ENCODE data around the gene VAV2.
"Not testable (repeated sequence)": the region's sequence is repeated elsewhere in the genome, so short reads cannot be mapped to it uniquely, and the experiment has no call there.

Gene VAV2

GRCh38 chr9:133769511-133770075, 222.5 kb downstream of the VAV2 start:
- Histone ChIP-seq H3K9me3 (no peaks in the 10 kb centered on the region), H3K27me3 (no peaks in the 10 kb centered on the region), H3K27ac (no peak overlapping the region), H3K4me3 (ENCODE audit: low read depth in 1 of 2, low read length in 1 of 2) (no peak overlapping the region), H3K36me3 (no peaks in the 10 kb centered on the region), H3K4me1 (ENCODE audit: control insufficient read depth in 1 of 2, insufficient read depth in 1 of 2, low read depth in 1 of 2, low read length in 1 of 2) (no peaks in the 10 kb centered on the region)
- no peak for TF ChIP-seq CTCF (IDR thresholded peaks at IDR 0.05)

GRCh38 chr9:133768859-133769510, 223.1 kb downstream of the VAV2 start:
- no peak for TF ChIP-seq CTCF (IDR thresholded peaks at IDR 0.05)
- Histone ChIP-seq H3K4me1 (ENCODE audit: control insufficient read depth in 1 of 2, insufficient read depth in 1 of 2, low read depth in 1 of 2, low read length in 1 of 2) (no peaks in the 10 kb centered on the region), H3K27me3 (no peaks in the 10 kb centered on the region), H3K27ac (no peak overlapping the region), H3K4me3 (ENCODE audit: low read depth in 1 of 2, low read length in 1 of 2) (no peak overlapping the region), H3K9me3 (no peaks in the 10 kb centered on the region), H3K36me3 (no peaks in the 10 kb centered on the region)

GRCh38 chr9:133768371-133768858, 223.7 kb downstream of the VAV2 start:
- H3K27ac ChIP-seq, result no peak overlapping the region
- no peak overlapping the region for H3K4me3 ChIP-seq (ENCODE audit: low read depth in 1 of 2, low read length in 1 of 2)
- no peaks in the 10 kb centered on the region for H3K4me1 ChIP-seq (ENCODE audit: control insufficient read depth in 1 of 2, insufficient read depth in 1 of 2, low read depth in 1 of 2, low read length in 1 of 2)

GRCh38 chr9:133767625-133768024, 224.5 kb downstream of the VAV2 start:
- no peak for TF ChIP-seq CTCF (IDR thresholded peaks at IDR 0.05)
- Histone ChIP-seq H3K4me3 (ENCODE audit: low read depth in 1 of 2, low read length in 1 of 2) (no peak overlapping the region), H3K36me3 (no peaks in the 10 kb centered on the region), H3K27ac (no peak overlapping the region), H3K9me3 (no peaks in the 10 kb centered on the region), H3K4me1 (ENCODE audit: control insufficient read depth in 1 of 2, insufficient read depth in 1 of 2, low read depth in 1 of 2, low read length in 1 of 2) (no peaks in the 10 kb centered on the region), H3K27me3 (no peaks in the 10 kb centered on the region)

More at GRCh38 chr9:133768371-133768858, 223.7 kb downstream of the VAV2 start:
- H3K36me3 ChIP-seq, result no peaks in the 10 kb centered on the region
- no peaks in the 10 kb centered on the region for H3K27me3 ChIP-seq
- TF ChIP-seq CTCF (IDR thresholded peaks at IDR 0.05), result no peak
- H3K9me3 ChIP-seq, result no peaks in the 10 kb centered on the region

GRCh38 chr9:133767008-133767407, 225.1 kb downstream of the VAV2 start:
- no peak for TF ChIP-seq CTCF (IDR thresholded peaks at IDR 0.05)

GRCh38 chr9:133766234-133766633, 225.9 kb downstream of the VAV2 start:
- not testable (repeated sequence) for H3K9me3 ChIP-seq; H3K4me3 ChIP-seq (ENCODE audit: low read depth in 1 of 2, low read length in 1 of 2); H3K36me3 ChIP-seq; H3K4me1 ChIP-seq (ENCODE audit: control insufficient read depth in 1 of 2, insufficient read depth in 1 of 2, low read depth in 1 of 2, low read length in 1 of 2); H3K27ac ChIP-seq; H3K27me3 ChIP-seq

More at GRCh38 chr9:133767008-133767407, 225.1 kb downstream of the VAV2 start:
- Histone ChIP-seq H3K9me3 (no peaks in the 10 kb centered on the region), H3K4me1 (ENCODE audit: control insufficient read depth in 1 of 2, insufficient read depth in 1 of 2, low read depth in 1 of 2, low read length in 1 of 2) (no peaks in the 10 kb centered on the region), H3K27me3 (no peaks in the 10 kb centered on the region), H3K36me3 (no peaks in the 10 kb centered on the region), H3K4me3 (ENCODE audit: low read depth in 1 of 2, low read length in 1 of 2) (no peak overlapping the region), H3K27ac (no peak overlapping the region)
